K562 (cell line): ENCODE measurements around the gene DPP3.

Experiments used
- CTCF ChIP-seq, 3 experiments: IDR thresholded peaks in 2 of 3; conservative IDR thresholded peaks in 1 of 3; 2 replicates each; pipeline ENCODE4 v1.5.1; 2011 to 2012; ENCODE audit warnings: low read length in 3 of 3, mild to moderate bottlenecking in 3 of 3, control low read depth in 2 of 3, improper control_type of control experiment in 1 of 3, inconsistent platforms in 1 of 3, low read depth in 1 of 3, mixed read lengths in 1 of 3, moderate library complexity in 1 of 3; ENCODE audit not compliant: insufficient read depth in 2 of 3
- ETV1 ChIP-seq: fragments of 450-650 bp; conservative IDR thresholded peaks from 2 replicates; pipeline ENCODE4 v1.6.1; 2016; ENCODE audit warnings: missing genetic modification characterization, control low read depth, low read depth, missing compliant biosample characterization
- HNRNPLL ChIP-seq: fragments of 200-400 bp; formaldehyde crosslinking; IDR thresholded peaks from 2 replicates; pipeline ENCODE4 v1.6.1; 2017; ENCODE audit warnings: low read length, low read depth, mild to moderate bottlenecking; ENCODE audit not compliant: poor library complexity, severe bottlenecking
- NFE2L1 ChIP-seq: fragments of 450-650 bp; IDR thresholded peaks from 2 replicates; pipeline ENCODE4 v1.6.1; 2016; ENCODE audit warnings: missing genetic modification characterization, low read depth, mild to moderate bottlenecking, missing compliant biosample characterization, moderate library complexity, borderline replicate concordance
- PCBP2 ChIP-seq: fragments of 200-400 bp; formaldehyde crosslinking; IDR thresholded peaks from 2 replicates; pipeline ENCODE4 v1.6.1; 2018; ENCODE audit warnings: low read length, low read depth, mild to moderate bottlenecking, moderate library complexity; ENCODE audit not compliant: poor library complexity, severe bottlenecking
- POLR2A ChIP-seq: fragments of 450-650 bp; conservative IDR thresholded peaks from 2 replicates; pipeline ENCODE4 v1.6.1; 2016
- PREB ChIP-seq: sonication (generic); formaldehyde crosslinking; IDR thresholded peaks from 2 replicates; pipeline ENCODE4 v1.8.1; 2023; ENCODE audit warnings: mild to moderate bottlenecking, missing genetic modification reagents
- SIRT6 ChIP-seq: IDR thresholded peaks from one replicate; pipeline ENCODE4 v1.6.1; 2012; ENCODE audit warnings: low read depth, mild to moderate bottlenecking, control low read depth, inconsistent platforms, low read length, moderate library complexity
- SP1 ChIP-seq: sonication (generic); formaldehyde crosslinking; IDR thresholded peaks from 2 replicates; pipeline ENCODE4 v1.8.1; 2022; ENCODE audit warnings: mild to moderate bottlenecking, missing genetic modification reagents
- TEAD4 ChIP-seq, 2 experiments: sonication (generic) in 1 of 2; formaldehyde crosslinking in 1 of 2; IDR thresholded peaks; 2 replicates each; pipeline versions ENCODE4 v1.6.1 to v1.8.0; 2012 to 2022; ENCODE audit warnings: borderline replicate concordance in 1 of 2, inconsistent platforms in 1 of 2, low read length in 1 of 2, mild to moderate bottlenecking in 1 of 2, missing genetic modification reagents in 1 of 2
- ZNF143 ChIP-seq: sonication (generic); formaldehyde crosslinking; IDR thresholded peaks from 2 replicates; pipeline ENCODE4 v1.9.0; 2022; ENCODE audit warnings: mild to moderate bottlenecking, missing genetic modification reagents
- ZNF696 ChIP-seq: fragments of 250-450 bp; sonication (Bioruptor Pico); conservative IDR thresholded peaks from 2 replicates; pipeline ENCODE4 v1.4.0; 2020; ENCODE audit warnings: mild to moderate bottlenecking, moderate library complexity

DNA sequence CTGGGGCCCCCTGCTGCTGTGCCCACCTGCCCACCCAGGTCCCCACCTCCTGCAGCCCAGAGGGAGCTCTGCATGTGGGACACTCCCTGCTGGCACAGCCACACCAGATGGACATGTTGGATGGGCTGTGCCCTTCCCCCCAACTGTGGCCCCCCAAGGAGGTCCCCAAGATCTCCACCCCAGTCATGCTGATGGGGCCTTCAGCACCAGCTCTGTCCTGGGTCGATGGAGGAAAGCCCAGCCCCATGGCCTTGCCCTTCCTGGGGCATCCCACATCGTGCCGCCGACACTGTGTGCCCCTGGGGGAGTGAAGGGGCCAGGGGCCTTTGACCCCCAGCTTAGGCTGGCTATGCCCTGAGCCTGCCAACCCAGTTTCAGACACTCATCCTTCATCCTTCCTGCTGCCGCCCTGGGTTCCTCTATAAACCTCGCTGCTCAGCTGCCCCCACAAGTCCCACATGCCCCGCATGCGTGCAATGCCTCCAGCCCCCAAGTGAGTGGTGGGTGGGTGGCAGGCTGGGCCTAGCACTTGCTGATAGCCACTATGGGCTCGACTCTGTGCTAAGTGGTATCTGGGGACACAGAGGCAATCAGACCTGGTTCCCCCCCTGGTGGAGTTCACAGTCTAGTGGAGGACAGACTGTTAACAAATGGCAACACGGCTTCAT lies 3.9 kb upstream of the DPP3 start:
- TF ChIP-seq SIRT6 (no peak), ZNF143 (CRISPR knock-in tag) (no peak), ETV1 (tag) (no peak), HNRNPLL (no peak), PCBP2 (no peak), POLR2A (no peak), SP1 (CRISPR knock-in tag) (no peak), TEAD4 (IDR thresholded peaks at IDR 0.05; ENCODE audit: low read length) (no peak), TEAD4 (CRISPR knock-in tag; IDR thresholded peaks at IDR 0.05; ENCODE audit: borderline replicate concordance) (no peak), NFE2L1 (no peak), ZNF696 (CRISPR knock-in tag) (no peak), CTCF (IDR thresholded peaks at IDR 0.05 in 2 of 3, conservative IDR thresholded peaks at IDR 0.05 in 1 of 3; ENCODE audit: insufficient read depth in 2 of 3, low read depth in 1 of 3, low read length in 3 of 3) (no peak), PREB (CRISPR knock-in tag) (no peak)
